Spleen (tissue), 7 donors: ENCODE data around the gene PPM1B.

ENCODE experiments used
- CTCF ChIP-seq, 11 experiments: fragments of 200-600 bp in 7 of 11; fragments of 450-650 bp in 4 of 11; sonication (generic) in 4 of 11; IDR thresholded peaks in 8 of 11; conservative IDR thresholded peaks in 3 of 11; 1 replicate in 7 of 11; 2 replicates in 4 of 11; pipeline versions ENCODE4 v1.4.0 to v1.8.0; 2016 to 2021; ENCODE audit warnings: antibody characterized with exemption in 11 of 11, inconsistent platforms in 4 of 11, mild to moderate bottlenecking in 1 of 11
- POLR2A ChIP-seq, 3 donors: fragments of 450-650 bp; IDR thresholded peaks; one replicate each; pipeline ENCODE4 v1.5.1; 2017; ENCODE audit warnings: antibody characterized with exemption in 3 of 3, mild to moderate bottlenecking in 1 of 3
- donor health status: DM: no; HTN: no; CAD: no; lungs with moderate emphysema.
- donor health status: DM: no; HTN: no; CAD: no.
- donor health status: DM: no; HTN: no; CAD: no.

GRCh38 chr2:44171018-44171417 lies 2.3 kb downstream of the PPM1B start:
- TF ChIP-seq POLR2A (IDR thresholded peaks at IDR 0.05) (no peak), CTCF (IDR thresholded peaks at IDR 0.05 in 8 of 11, conservative IDR thresholded peaks at IDR 0.05 in 3 of 11) (no peak)
